ENCODE results near the gene KIF26B.
A peak's percentile ranks its signal among the peaks of the same experiment; 100 is the strongest.
"Not testable (repeated sequence)": the region's sequence is repeated elsewhere in the genome, so short reads cannot be mapped to it uniquely, and the experiment has no call there.

The KIF26B gene

GRCh38 chr1:245671966-245672767 is 517.4 kb downstream of the KIF26B start:
- DNase-seq: peak; percentile 89

DNA sequence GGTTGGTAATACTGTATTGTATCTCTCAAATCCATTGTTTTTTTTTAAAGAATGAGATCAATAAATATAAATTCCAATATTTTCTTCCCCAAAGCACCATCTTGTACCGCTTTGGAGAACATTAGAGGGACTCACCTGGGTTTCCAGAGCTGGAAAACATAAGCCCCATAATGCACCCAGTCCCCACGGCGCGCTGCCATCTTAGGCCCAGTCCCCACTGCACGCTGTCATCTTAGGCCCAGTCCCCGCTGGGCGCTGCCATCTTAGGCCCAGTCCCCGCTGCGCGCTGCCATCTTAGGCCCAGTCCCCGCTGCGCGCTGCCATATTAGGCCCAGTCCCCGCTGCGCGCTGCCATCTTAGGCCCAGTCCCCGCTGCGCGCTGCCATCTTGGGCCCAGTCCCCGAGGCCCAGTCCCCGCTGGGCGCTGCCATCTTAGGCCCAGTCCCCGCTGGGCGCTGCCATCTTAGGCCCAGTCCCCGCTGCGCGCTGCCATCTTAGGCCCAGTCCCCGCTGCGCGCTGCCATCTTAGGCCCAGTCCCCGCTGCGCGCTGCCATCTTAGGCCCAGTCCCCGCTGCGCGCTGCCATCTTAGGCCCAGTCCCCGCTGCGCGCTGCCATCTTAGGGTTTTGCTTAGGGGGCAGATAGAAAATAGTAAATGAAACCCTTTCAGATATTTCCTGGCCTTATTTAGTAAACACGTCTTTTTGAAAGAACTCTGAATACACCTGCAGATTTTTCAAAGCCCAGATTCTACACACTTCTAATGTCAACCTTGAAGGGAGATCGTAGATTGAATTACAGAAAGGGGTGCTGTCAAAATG is 518.3 kb downstream of the KIF26B start:
- not testable (repeated sequence) for DNase-seq

- peak; percentile 51 for DNase-seq
Measured at GRCh38 chr1:245673881-245674414, 519.2 kb downstream of the KIF26B start.

DNA sequence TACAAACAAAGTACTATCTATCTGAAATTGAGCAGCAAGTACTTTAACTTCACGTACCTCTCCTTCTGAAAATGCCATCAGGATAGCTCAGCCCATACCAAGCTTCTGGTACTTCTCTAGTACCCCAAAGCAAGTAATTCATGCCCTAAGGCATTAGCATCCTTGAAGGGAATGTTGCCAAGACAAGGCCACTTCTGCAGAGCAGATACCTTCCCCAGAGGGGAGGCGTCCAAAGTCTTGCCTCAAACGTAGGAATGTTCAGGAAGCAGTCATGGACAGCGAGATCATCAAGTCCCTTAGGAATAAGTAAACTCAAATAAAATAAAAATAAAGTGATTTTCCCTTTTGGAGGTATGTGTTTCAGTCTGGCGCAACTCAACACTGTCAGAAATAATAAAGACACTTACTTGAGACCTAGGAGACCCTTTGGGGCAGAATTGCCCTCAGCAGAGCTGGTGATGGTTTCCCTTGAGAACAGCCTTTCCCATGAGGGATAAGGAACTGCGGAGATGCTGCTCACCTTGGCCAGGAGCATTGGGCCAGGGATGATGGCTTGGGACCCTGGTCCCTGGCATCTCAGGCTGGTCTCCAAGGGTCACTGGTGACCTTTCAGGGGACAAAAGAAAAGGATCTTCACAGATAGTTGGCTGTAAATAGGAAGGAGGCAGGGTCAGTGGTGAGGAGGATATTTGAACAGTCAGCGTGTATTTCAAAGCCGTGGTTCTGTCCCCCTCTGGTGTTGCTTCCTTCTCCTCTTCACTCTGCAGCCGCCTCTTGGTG is 522.9 kb downstream of the KIF26B start:
- DNase-seq: no peak

- DNase-seq: no peak
Measured at GRCh38 chr1:245678860-245679411, 524.2 kb downstream of the KIF26B start.

DNA sequence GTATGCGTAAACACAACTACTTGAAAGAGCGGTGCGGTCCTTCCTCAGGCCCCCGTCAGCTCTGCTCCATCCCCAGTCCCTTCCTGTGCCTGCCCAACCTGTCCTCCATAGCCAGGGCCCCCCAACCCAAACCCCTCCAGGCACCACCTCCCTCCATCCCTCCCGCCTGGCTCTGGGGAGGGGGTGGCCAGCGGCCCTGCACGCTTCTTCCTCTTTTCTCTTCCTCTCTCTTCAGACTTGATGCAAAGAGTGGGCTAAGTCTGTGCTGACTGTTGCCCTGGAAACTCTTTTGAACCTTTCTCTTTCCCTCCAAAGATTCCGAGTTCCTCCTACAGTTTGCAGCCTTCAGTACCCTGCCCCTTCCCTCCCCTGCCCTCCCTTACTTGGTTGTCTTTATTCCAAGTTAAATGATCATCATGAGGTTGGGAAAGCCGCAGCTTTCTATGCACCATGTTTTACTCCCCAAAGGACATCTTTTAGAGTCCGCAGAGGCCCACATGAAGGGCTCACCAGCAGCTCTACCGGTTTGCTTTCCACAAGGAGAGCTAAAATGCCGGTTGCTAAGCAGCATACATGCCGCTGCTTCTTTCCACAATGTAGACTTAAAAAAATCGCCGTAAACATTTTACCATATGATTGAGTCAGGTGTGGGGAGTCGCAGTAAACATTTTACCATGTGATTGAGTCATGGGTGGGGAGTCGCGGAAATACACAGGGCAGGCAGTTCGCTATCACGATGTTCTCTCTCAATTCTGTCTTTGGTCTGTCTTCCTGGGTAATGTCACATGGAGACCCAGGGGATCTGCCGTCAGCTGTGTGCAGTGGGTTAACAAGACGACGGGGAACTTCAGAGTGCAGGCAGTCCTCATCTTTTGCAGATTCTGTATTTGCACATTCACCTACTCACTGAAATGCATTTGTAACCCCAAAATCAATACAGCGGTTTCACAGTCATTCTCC is 525.3 kb downstream of the KIF26B start:
- DNase-seq: no peak

- no peak for DNase-seq
Measured at GRCh38 chr1:245682638-245683628, 528.1 kb downstream of the KIF26B start.

- DNase-seq: no peak
Measured at GRCh38 chr1:245683676-245684075, 528.9 kb downstream of the KIF26B start.

GRCh38 chr1:245684166-245684565 is 529.4 kb downstream of the KIF26B start:
- no peak for DNase-seq

DNA sequence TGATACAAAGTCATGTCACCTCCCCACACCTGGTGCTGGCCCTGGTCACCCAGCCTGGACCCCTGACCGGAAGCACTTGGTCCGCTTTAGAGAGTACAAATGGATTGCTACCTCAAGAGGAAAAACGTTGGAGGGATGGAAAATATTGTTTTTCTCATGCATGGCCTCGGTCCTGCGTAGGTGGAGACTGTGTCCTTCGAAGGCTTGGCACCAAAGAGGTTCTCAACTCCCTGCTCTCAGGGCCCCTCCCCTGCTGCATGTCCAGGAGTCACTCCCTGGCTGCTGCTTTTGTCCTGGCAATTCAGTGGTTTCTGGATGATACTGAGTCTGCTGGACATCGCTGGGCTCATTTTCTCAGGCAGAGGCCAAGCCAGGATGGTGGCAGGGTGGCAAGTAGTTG is 529.8 kb downstream of the KIF26B start:
- no peak for DNase-seq

DNA sequence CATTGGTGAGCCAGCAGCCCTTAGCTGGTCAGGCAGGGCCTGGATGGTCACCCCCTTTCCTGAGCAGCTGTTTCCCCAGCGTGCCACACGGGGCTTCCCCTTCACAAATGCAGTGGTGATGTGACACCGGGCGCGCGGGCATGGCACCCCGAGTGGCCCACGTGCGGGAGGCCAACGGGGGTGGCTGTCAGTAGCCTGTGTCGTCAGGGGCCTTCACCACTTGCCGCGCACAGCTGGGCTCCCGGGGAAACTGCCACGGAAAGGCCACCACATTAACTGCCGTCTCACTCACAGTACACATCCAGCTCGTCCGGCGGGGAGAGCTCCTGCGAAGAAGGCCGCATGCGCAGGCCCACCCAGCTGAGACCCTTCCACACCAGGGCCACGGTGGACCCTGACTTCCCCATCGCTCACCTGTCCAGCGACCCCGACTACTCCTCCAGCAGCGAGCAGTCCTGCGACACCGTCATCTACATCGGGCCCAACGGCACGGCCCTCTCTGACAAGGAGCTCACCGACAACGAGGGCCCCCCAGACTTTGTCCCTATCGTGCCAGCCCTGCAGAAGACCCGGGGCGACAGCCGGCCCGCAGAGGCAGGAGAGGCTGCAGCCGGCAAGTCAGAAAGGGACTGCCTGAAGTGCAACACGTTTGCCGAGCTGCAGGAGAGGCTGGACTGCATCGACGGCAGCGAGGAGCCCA is 530.5 kb downstream of the KIF26B start:
- DNase-seq: no peak

GRCh38 chr1:245686006-245686405 is 531.2 kb downstream of the KIF26B start:
- DNase-seq: no peak

DNA sequence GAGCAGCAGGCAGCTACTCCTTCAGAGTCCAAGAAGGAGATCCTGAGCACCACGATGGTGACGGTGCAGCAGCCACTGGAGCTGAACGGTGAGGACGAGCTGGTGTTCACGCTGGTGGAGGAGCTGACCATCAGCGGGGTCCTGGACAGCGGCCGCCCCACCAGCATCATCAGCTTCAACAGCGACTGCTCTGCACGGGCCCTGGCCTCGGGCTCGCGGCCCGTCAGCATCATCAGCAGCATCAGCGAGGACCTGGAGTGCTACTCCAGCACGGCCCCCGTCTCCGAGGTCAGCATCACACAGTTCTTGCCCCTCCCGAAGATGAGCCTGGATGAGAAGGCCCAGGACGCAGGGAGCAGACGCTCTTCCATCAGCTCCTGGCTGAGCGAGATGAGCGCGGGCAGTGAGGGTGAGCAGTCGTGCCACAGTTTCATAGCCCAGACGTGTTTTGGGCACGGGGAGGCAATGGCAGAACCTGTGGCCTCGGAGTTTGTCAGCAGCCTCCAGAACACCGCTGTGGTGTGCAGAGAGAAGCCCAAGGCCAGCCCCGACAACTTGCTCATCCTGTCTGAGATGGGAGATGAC is 531.8 kb downstream of the KIF26B start:
- DNase-seq: no peak

DNA sequence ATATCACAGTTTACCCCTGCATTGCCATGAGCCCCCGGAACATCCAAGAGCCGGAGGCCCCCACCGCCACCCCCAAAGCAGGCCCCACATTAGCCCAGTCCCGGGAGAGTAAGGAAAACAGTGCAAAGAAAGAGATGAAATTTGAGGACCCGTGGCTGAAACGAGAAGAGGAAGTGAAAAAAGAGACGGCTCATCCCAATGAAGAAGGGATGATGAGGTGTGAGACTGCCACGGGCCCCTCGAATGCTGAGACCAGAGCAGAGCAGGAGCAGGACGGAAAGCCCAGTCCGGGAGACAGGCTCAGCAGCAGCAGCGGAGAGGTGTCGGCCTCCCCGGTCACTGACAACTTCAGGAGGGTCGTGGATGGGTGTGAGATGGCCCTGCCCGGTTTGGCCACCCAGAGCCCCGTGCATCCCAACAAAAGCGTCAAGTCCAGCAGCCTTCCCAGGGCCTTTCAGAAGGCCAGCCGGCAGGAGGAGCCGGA is 532.4 kb downstream of the KIF26B start:
- DNase-seq: no peak

DNA sequence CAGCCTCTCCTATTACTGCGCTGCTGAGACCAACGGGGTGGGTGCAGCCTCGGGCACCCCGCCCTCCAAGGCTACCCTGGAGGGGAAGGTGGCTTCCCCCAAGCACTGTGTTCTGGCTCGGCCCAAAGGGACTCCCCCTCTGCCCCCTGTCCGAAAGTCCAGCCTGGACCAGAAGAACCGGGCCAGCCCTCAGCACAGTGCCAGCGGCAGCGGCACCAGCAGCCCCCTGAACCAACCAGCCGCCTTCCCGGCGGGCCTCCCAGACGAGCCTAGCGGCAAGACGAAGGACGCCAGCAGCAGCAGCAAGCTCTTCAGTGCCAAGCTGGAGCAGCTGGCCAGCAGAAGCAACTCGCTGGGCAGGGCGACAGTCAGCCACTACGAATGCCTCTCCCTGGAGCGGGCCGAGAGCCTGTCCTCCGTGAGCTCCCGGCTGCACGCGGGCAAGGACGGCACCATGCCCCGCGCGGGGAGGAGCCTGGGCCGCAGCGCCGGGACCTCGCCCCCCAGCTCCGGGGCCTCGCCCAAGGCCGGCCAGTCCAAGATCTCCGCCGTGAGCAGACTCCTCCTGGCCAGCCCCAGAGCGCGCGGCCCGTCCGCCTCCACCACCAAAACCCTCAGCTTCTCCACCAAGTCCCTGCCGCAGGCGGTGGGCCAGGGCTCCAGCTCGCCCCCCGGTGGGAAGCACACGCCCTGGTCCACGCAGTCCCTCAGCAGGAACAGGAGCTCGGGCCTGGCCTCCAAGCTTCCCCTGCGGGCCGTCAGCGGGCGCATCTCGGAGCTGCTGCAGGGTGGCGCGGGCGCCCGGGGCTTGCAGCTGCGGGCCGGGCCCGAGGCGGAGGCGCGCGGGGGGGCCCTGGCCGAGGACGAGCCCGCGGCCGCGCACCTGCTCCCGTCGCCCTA is 533.1 kb downstream of the KIF26B start:
- no peak for DNase-seq

- no peak for DNase-seq
Measured at GRCh38 chr1:245688536-245689453, 534.0 kb downstream of the KIF26B start.

All from NCI-H146 (cell line).